ENCODE data around the gene DLGAP4. TPM values are rescaled to one million over a fixed set of nuclear protein-coding genes. Genes with fewer than 3 reads are reported as not detected.

The DLGAP4 gene
- total and polyA plus RNA-seq, 12 donors = 34.0 to 74.4 (median 55.6) TPM

GRCh38 chr20:36360429-36360828 lies 54.3 kb downstream of the DLGAP4 start:
- ATAC-seq (no peak), DNase-seq (no peak)
- TF ChIP-seq CTCF (IDR thresholded peaks at IDR 0.05) = no peak
- intact Hi-C loops (cut with DNase I) = no loop called here
- Histone ChIP-seq H3K9me3 (no peaks in the 10 kb centered on the region), H3K27ac (no peak overlapping the region), H3K4me3 (no peak overlapping the region), H3K36me3 (no peaks in the 10 kb centered on the region), H3K27me3 (peaks cover 0 to 46% (median 9%) of the 10 kb centered on the region in 7 donors), H3K4me1 (no peaks in the 10 kb centered on the region)
- 67 to 72% methylated on average over 10 of the region's 10 CpGs for WGBS, 2 donors

- no peaks in the 10 kb centered on the region for H3K9me3 ChIP-seq
- intact Hi-C loops (cut with DNase I) = no loop called here
- DNase-seq = no peak
- peaks cover 0 to 42% (median 7%) of the 10 kb centered on the region in 7 donors for H3K27me3 ChIP-seq
- no peak overlapping the region for H3K4me3 ChIP-seq
- H3K36me3 ChIP-seq = no peaks in the 10 kb centered on the region
- H3K4me1 ChIP-seq = no peaks in the 10 kb centered on the region
- TF ChIP-seq CTCF (IDR thresholded peaks at IDR 0.05) = no peak
- no peak for ATAC-seq
- WGBS, 2 donors = 73 to 76% methylated on average over 9 of the region's 9 CpGs
- H3K27ac ChIP-seq = no peak overlapping the region
Measured at GRCh38 chr20:36361406-36361805, 55.3 kb downstream of the DLGAP4 start.

- ATAC-seq (no peak), DNase-seq (no peak)
- H3K4me1 ChIP-seq = no peaks in the 10 kb centered on the region
- H3K4me3 ChIP-seq = no peak overlapping the region
- WGBS, 2 donors = 71 to 74% methylated on average over 3 of the region's 3 CpGs
- no peaks in the 10 kb centered on the region for H3K36me3 ChIP-seq
- TF ChIP-seq CTCF (IDR thresholded peaks at IDR 0.05) = no peak
- H3K27ac ChIP-seq = no peak overlapping the region
- H3K27me3 ChIP-seq = peaks cover 0 to 44% (median 14%) of the 10 kb centered on the region in 7 donors
- intact Hi-C loops (cut with DNase I) = no loop called here
- H3K9me3 ChIP-seq = no peaks in the 10 kb centered on the region
Measured at GRCh38 chr20:36362261-36362660, 56.1 kb downstream of the DLGAP4 start.

GRCh38 chr20:36362978-36363713 lies 57.0 kb downstream of the DLGAP4 start:
- Histone ChIP-seq H3K9me3 (no peaks in the 10 kb centered on the region), H3K27me3 (peaks cover 0 to 45% (median 16%) of the 10 kb centered on the region in 7 donors), H3K36me3 (no peaks in the 10 kb centered on the region), H3K4me3 (no peak overlapping the region), H3K4me1 (no peaks in the 10 kb centered on the region), H3K27ac (no peak overlapping the region)
- ATAC-seq = no peak
- no peak for DNase-seq
- TF ChIP-seq CTCF (IDR thresholded peaks at IDR 0.05) = no peak
- 72 to 74% methylated on average over 9 of the region's 9 CpGs for WGBS, 2 donors
- intact Hi-C loops (cut with DNase I) = no loop called here

Measured in heart right ventricle (tissue), 16 donors.